ENCODE results near the gene RAB24.

- TF ChIP-seq CTCF (IDR thresholded peaks at IDR 0.05): peak in 1 of 6 experiments; percentile 15
- peak; percentile 14 to 70 for TF ChIP-seq POLR2A (IDR thresholded peaks at IDR 0.05)
Observed at GRCh38 chr5:177303121-177303924, at the start of gene RAB24, which contains the start of gene PRELID1.
